Neutrophil (primary cell): ENCODE results near the gene HMOX1.

Experiments used
- H3K27ac ChIP-seq: fragments of 200-600 bp; sonication (generic); 2 replicates; pipeline ENCODE4 v1.5.1; 2016; ENCODE audit warnings: mild to moderate bottlenecking, moderate library complexity
- H3K27me3 ChIP-seq: fragments of 200-600 bp; sonication (generic); 2 replicates; pipeline ENCODE4 v1.6.0; 2016; ENCODE audit warnings: mild to moderate bottlenecking
- H3K36me3 ChIP-seq: fragments of 200-600 bp; sonication (generic); 2 replicates; pipeline ENCODE4 v1.5.1; 2017
- H3K4me1 ChIP-seq, 2 experiments: fragments of 200-600 bp in 1 of 2; sonication (generic) in 1 of 2; 1 replicate in 1 of 2; 2 replicates in 1 of 2; pipeline versions ENCODE4 v1.5.1 to v1.6.1; 2013 to 2016; ENCODE audit warnings: low read depth in 1 of 2, low read length in 1 of 2, mild to moderate bottlenecking in 1 of 2, moderate library complexity in 1 of 2; ENCODE audit not compliant: control insufficient read depth in 1 of 2, insufficient read depth in 1 of 2
- H3K4me3 ChIP-seq, 2 experiments: fragments of 200-600 bp in 1 of 2; sonication (generic) in 1 of 2; 1 replicate in 1 of 2; 2 replicates in 1 of 2; pipeline ENCODE4 v1.5.1; 2013 to 2016; ENCODE audit warnings: low read depth in 1 of 2, low read length in 1 of 2, mild to moderate bottlenecking in 1 of 2, moderate library complexity in 1 of 2
- H3K9me3 ChIP-seq: fragments of 200-600 bp; sonication (generic); 2 replicates; pipeline ENCODE4 v1.5.1; 2016
- TF ChIP-seq, protein P1 (sequence below): fragments of 200-600 bp; sonication (generic); IDR thresholded peaks from 2 replicates; pipeline ENCODE4 v1.5.1; 2016; ENCODE audit warnings: antibody characterized with exemption

HMOX1 gene

GRCh38 chr22:35439365-35439717, 58.4 kb downstream of the HMOX1 start:
- Histone ChIP-seq H3K9me3 (no peaks in the 10 kb centered on the region), H3K4me1 (no peaks in the 10 kb centered on the region), H3K27me3 (no peaks in the 10 kb centered on the region), H3K36me3 (peaks cover 8% of the 10 kb centered on the region), H3K27ac (no peak overlapping the region), H3K4me3 (no peak overlapping the region)
- TF ChIP-seq, protein P1, sequence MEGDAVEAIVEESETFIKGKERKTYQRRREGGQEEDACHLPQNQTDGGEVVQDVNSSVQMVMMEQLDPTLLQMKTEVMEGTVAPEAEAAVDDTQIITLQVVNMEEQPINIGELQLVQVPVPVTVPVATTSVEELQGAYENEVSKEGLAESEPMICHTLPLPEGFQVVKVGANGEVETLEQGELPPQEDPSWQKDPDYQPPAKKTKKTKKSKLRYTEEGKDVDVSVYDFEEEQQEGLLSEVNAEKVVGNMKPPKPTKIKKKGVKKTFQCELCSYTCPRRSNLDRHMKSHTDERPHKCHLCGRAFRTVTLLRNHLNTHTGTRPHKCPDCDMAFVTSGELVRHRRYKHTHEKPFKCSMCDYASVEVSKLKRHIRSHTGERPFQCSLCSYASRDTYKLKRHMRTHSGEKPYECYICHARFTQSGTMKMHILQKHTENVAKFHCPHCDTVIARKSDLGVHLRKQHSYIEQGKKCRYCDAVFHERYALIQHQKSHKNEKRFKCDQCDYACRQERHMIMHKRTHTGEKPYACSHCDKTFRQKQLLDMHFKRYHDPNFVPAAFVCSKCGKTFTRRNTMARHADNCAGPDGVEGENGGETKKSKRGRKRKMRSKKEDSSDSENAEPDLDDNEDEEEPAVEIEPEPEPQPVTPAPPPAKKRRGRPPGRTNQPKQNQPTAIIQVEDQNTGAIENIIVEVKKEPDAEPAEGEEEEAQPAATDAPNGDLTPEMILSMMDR, result no peak

GRCh38 chr22:35440129-35440528, 59.2 kb downstream of the HMOX1 start:
- TF ChIP-seq, protein P1, result no peak
- no peaks in the 10 kb centered on the region for H3K27me3 ChIP-seq

GRCh38 chr22:35441489-35442100, 60.7 kb downstream of the HMOX1 start:
- Histone ChIP-seq H3K27me3 (no peaks in the 10 kb centered on the region), H3K4me3 (no peak overlapping the region), H3K4me1 (no peaks in the 10 kb centered on the region), H3K36me3 (peaks cover 8% of the 10 kb centered on the region), H3K27ac (no peak overlapping the region), H3K9me3 (no peaks in the 10 kb centered on the region)
- TF ChIP-seq, protein P1, result no peak

More at GRCh38 chr22:35440129-35440528, 59.2 kb downstream of the HMOX1 start:
- no peak overlapping the region for H3K4me3 ChIP-seq
- no peaks in the 10 kb centered on the region for H3K4me1 ChIP-seq
- peaks cover 4% of the 10 kb centered on the region for H3K36me3 ChIP-seq
- H3K9me3 ChIP-seq, result no peaks in the 10 kb centered on the region
- no peak overlapping the region for H3K27ac ChIP-seq

GRCh38 chr22:35442471-35442870, 61.6 kb downstream of the HMOX1 start:
- H3K9me3 ChIP-seq, result no peaks in the 10 kb centered on the region
- H3K4me3 ChIP-seq, result no peak overlapping the region
- H3K36me3 ChIP-seq, result peaks cover 14% of the 10 kb centered on the region
- H3K4me1 ChIP-seq, result no peaks in the 10 kb centered on the region
- H3K27ac ChIP-seq, result no peak overlapping the region
- TF ChIP-seq, protein P1, result no peak
- H3K27me3 ChIP-seq, result no peaks in the 10 kb centered on the region

DNA sequence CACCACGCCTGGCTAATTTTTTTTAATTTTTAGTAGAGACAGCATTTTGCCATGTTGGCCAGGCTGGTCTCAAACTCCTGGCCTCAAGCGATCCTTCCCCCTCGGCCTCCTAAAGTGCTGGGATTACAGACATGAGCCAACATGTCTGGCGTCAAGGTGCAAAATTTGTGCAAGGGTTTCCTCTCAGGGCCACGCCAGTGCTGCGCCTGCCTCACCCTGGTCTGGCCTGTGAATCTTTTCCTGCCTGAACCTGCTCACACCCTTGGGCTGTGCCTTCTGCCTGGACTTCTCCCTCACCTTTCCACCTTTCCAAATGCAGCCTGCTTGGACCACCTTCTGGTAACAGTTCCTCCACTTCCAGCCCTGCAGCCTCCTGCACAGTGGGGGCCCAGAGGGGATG, 62.4 kb downstream of the HMOX1 start:
- H3K4me1 ChIP-seq, result no peaks in the 10 kb centered on the region
- TF ChIP-seq, protein P1, result no peak
- H3K27ac ChIP-seq, result no peak overlapping the region
- H3K4me3 ChIP-seq, result no peak overlapping the region
- H3K36me3 ChIP-seq, result peaks cover 17% of the 10 kb centered on the region
- no peaks in the 10 kb centered on the region for H3K27me3 ChIP-seq
- H3K9me3 ChIP-seq, result no peaks in the 10 kb centered on the region
